GM12891 (cell line): Measurements from ENCODE around the gene PACS2.

Experiments used
- PAX5 ChIP-seq: IDR thresholded peaks from 2 replicates; pipeline ENCODE4 v1.6.1; 2011; ENCODE audit warnings: low read length, moderate library complexity, mild to moderate bottlenecking; ENCODE audit not compliant: insufficient read depth, severe bottlenecking
- POLR2A ChIP-seq: IDR thresholded peaks from 2 replicates; pipeline ENCODE4 v1.6.1; 2011; ENCODE audit warnings: low read depth, low read length, control low read depth
- POLR2AphosphoS5 ChIP-seq: IDR thresholded peaks from 2 replicates; pipeline ENCODE4 v1.6.1; 2011; ENCODE audit warnings: low read depth, low read length, control low read depth
- POU2F2 ChIP-seq: IDR thresholded peaks from 2 replicates; pipeline ENCODE4 v1.6.1; 2011; ENCODE audit warnings: low read depth, mild to moderate bottlenecking, control low read depth, low read length, moderate library complexity
- TAF1 ChIP-seq: IDR thresholded peaks from 2 replicates; pipeline ENCODE4 v1.6.1; 2011; ENCODE audit warnings: low read depth, low read length, control low read depth

- TF ChIP-seq POLR2A (no peak), PAX5 (no peak), POLR2AphosphoS5 (no peak), TAF1 (no peak), POU2F2 (no peak)
Measured at GRCh38 chr14:105343194-105343593, 28.6 kb downstream of the PACS2 start.
